ENCODE measurements around the gene ATP5PB.

The ATP5PB gene

DNA sequence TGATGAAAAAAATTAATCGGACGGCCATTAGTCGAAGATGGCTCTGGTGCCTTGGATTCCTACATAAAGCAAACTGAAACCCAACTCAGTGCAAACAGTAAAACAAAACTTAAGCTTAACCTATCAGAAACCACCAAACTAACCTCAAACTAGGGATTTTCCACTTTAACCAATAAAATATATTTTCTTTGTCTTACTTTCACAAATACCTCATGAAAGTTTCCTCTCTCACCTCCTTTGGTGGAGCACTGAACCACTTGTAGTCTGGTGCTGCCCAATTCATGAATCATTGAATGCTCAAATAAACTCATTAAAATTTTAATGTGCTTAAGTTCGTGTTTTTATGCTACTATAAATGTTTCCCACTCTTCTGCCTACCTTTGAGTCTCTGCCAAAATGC, 47.1 kb downstream of the ATP5PB start:
- in situ Hi-C loops (cut with HindIII; ENCODE audit: low sequenced_read_pairs) = no loop called here
- TF ChIP-seq, protein P1, sequence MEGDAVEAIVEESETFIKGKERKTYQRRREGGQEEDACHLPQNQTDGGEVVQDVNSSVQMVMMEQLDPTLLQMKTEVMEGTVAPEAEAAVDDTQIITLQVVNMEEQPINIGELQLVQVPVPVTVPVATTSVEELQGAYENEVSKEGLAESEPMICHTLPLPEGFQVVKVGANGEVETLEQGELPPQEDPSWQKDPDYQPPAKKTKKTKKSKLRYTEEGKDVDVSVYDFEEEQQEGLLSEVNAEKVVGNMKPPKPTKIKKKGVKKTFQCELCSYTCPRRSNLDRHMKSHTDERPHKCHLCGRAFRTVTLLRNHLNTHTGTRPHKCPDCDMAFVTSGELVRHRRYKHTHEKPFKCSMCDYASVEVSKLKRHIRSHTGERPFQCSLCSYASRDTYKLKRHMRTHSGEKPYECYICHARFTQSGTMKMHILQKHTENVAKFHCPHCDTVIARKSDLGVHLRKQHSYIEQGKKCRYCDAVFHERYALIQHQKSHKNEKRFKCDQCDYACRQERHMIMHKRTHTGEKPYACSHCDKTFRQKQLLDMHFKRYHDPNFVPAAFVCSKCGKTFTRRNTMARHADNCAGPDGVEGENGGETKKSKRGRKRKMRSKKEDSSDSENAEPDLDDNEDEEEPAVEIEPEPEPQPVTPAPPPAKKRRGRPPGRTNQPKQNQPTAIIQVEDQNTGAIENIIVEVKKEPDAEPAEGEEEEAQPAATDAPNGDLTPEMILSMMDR (IDR thresholded peaks at IDR 0.05; ENCODE audit: low read depth, low read length, missing control alignments) = no peak

DNA sequence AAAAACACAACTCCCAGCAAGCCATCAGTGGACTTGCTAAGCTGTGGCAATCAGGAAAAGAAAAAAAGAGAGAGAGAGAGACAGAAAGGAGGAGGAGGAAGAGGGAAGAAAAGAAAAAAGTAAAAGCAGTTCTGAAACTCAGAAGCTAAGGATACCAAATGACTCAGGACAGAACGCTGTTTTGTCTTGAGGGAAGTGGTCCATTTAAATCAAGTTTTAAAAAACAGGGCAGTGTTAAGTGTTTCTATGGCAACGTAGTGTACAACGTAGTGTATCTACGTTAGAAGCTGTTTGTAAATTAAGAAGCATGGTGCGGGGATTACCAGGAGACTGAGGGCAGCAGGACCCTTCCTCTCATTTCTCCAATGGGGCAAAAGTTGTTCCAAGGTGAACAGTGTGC, 48.3 kb downstream of the ATP5PB start:
- DNase-seq (ENCODE audit: low read depth) = no peak

More for the DNA sequence above, 47.1 kb downstream of the ATP5PB start:
- DNase-seq (ENCODE audit: low read depth) = no peak
- H3K4me3 ChIP-seq (ENCODE audit: low read depth, low read length) = no peak overlapping the region

DNA sequence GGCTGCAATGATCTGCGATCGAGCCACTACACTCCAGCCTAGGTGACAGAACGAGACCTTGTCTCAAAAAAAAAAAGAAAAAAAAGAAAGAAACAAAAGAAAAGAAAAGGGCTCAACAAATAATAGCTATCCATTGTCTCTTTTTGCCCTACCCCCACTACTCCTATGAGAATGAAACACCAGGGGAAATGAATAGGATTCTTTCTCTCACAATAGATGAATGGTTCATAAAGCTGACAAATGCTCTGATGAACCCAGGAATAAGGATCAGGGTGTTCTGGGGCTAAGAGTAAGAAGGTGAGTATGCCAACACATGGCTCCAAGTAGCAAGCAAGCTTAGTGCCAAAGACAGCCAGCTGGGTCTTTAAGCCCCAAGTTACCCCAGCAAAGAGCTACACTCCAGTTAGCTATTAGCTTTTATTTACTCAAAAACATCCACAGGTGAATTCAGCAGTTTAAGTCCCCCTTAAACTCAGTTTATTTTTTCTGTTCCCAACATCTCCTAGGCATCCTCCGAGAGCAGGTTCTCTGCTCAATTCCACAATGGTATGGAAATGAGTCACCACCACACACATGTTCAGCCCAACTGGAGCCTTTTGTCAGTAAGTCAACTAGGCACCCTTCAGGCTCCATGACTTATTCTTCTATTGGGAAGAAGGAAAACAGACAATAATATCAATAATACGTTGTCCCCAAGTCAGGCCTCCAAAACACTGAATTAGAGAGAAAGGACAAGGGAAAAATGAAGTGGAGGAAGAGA, 49.9 kb downstream of the ATP5PB start:
- DNase-seq (ENCODE audit: low read depth) = no peak
- H3K4me3 ChIP-seq (ENCODE audit: low read depth, low read length) = no peak overlapping the region
- TF ChIP-seq, protein P1 (IDR thresholded peaks at IDR 0.05; ENCODE audit: low read depth, low read length, missing control alignments) = no peak
- in situ Hi-C loops (cut with HindIII; ENCODE audit: low sequenced_read_pairs) = no loop called here

More for the DNA sequence above, 48.3 kb downstream of the ATP5PB start:
- no peak overlapping the region for H3K4me3 ChIP-seq (ENCODE audit: low read depth, low read length)
- TF ChIP-seq, protein P1 (IDR thresholded peaks at IDR 0.05; ENCODE audit: low read depth, low read length, missing control alignments) = no peak
- in situ Hi-C loops (cut with HindIII; ENCODE audit: low sequenced_read_pairs) = no loop called here

DNA sequence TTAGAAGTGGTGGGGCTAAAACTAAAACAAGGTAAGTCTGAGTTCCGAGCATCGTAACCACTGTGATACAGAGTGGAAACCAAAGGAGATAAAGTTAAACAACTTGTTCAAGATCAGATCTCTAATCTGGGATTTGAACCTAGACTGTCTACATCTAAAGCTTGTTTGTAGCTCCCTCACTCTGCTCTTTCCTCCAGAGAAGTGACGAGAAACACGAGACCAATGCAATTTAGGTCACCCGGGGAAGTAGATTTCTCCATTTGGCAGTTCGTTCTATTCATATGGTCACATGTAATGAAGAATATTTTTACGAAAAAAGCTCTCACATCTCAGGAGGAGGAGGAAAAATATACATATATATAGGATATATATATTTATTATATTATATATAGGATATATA, 52.4 kb downstream of the ATP5PB start:
- in situ Hi-C loops (cut with HindIII; ENCODE audit: low sequenced_read_pairs) = no loop called here
- TF ChIP-seq, protein P1 (IDR thresholded peaks at IDR 0.05; ENCODE audit: low read depth, low read length, missing control alignments) = no peak
- no peak for DNase-seq (ENCODE audit: low read depth)
- H3K4me3 ChIP-seq (ENCODE audit: low read depth, low read length) = no peak overlapping the region

DNA sequence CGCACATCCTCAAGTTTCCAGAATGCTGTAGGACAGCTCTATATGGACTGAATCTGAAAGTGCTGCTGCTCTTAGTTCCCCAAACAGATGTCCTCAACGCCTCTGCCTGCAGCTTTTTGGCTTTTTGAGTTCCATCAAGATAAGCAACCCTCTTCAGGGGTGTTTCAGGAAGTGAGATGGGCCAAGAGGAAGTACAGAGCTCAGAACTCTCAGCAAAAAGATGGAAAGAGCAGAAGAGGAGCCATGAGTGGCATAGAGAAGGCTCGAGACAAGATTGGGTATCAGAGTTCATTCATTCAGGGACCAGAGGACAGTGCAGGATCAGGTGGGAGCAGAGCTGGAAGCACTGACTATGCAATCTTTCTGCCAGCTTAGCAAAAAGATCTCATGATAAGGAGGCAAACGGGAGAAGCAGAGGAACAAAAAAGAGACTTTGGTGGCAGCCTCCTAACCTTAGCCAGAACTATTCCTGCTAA, 54.4 kb downstream of the ATP5PB start, which contains the start of the genes ADORA3 and TMIGD3:
Gene ADORA3, minus strand, starts transcription at position 49 of the 476 bp plus-strand sequence. CDS start 279 bp downstream, outside the sequence.
Gene TMIGD3, minus strand, starts transcription at position 49 of the 476 bp plus-strand sequence. CDS start 279 bp downstream, outside the sequence.
- in situ Hi-C loops (cut with HindIII; ENCODE audit: low sequenced_read_pairs) = no loop called here
- no peak within 1 kb of the TSS for H3K4me3 ChIP-seq (ENCODE audit: low read depth, low read length)

DNA sequence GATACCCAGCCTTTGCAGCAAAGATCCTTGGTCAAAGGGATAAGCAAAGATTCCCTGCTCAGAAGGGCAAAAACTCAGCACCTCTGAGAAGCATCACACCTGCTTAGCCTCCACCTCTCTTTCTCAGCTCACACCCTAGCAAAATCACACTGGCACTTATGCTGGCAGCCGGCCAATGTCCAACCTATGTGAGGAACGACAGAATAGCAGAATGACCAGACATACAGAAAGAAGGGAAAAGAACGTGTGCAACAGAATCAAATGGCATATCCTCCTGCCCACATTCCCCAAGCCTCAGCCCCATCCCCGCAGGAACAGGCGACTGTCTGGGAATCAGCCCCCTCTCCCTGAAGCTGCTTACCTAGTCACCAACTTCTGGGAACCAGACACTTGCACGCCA, 54.8 kb downstream of the ATP5PB start:
- H3K4me3 ChIP-seq (ENCODE audit: low read depth, low read length) = no peak overlapping the region
- DNase-seq (ENCODE audit: low read depth) = no peak
- in situ Hi-C loops (cut with HindIII; ENCODE audit: low sequenced_read_pairs) = no loop called here
- TF ChIP-seq, protein P1 (IDR thresholded peaks at IDR 0.05; ENCODE audit: low read depth, low read length, missing control alignments) = no peak

More for the DNA sequence above, 54.4 kb downstream of the ATP5PB start, which contains the start of the genes ADORA3 and TMIGD3:
- no peak for DNase-seq (ENCODE audit: low read depth)
- TF ChIP-seq, protein P1 (IDR thresholded peaks at IDR 0.05; ENCODE audit: low read depth, low read length, missing control alignments) = no peak
